IPS-18a (cell line): ENCODE results near the gene PRKAR1A.

Experiments used
- H3K27ac ChIP-seq: one replicate; pipeline ENCODE4 v1.5.1; 2013; ENCODE audit warnings: low read length
- H3K27me3 ChIP-seq: one replicate; pipeline ENCODE4 v1.6.1; 2013; ENCODE audit warnings: mild to moderate bottlenecking, low read length; ENCODE audit not compliant: control insufficient read depth, insufficient read depth
- H3K36me3 ChIP-seq: one replicate; pipeline ENCODE4 v1.6.1; 2013; ENCODE audit warnings: low read depth, low read length; ENCODE audit not compliant: control insufficient read depth
- H3K4me1 ChIP-seq: one replicate; pipeline ENCODE4 v1.6.1; 2013; ENCODE audit warnings: low read depth, low read length; ENCODE audit not compliant: control insufficient read depth
- H3K4me3 ChIP-seq: one replicate; pipeline ENCODE4 v1.5.1; 2013; ENCODE audit warnings: low read length
- H3K9ac ChIP-seq: one replicate; pipeline ENCODE4 v1.6.1; 2013; ENCODE audit warnings: mild to moderate bottlenecking, low read length, moderate library complexity
- H3K9me3 ChIP-seq: one replicate; pipeline ENCODE4 v1.6.1; 2013; ENCODE audit warnings: low read depth, low read length; ENCODE audit not compliant: control insufficient read depth

The PRKAR1A gene

DNA sequence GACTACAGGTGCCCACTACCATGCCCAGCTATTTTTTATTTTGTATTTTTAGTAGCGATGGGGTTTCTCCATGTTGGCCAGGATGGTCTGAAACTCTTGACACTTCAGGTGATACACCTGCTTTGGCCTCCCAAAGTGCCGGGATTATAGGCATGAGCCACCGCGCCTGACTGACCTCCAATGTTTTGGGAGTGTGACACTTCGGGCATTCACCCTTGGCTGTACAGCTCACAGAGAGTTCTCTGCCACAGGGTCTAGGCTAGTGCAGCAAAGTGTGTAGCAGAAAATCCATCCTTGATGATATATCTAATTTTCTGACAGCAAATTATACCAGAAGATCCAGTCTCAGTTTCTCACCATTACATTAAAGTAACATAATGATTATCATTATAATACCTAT lies 74.8 kb downstream of the PRKAR1A start:
- H3K36me3 ChIP-seq = no peaks in the 10 kb centered on the region

DNA sequence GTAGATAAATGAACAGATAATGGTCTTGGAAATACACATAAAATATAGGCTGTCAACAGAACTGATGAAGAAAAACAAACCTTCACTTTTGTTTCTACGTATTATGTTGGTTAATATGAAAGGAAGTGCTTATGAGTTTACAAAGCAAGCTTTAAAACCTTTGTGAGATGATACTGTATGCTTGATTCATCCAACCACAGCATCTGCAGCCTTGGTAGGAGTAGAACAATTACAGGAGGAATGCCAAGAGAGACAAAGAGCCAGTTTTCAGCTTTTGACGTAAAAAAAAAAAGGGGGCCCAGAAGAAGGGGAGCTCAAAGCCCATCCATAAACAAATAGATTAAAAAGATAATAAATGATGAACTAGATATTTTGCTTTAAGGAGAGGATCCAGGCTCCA lies 75.6 kb downstream of the PRKAR1A start:
- Histone ChIP-seq H3K36me3 (no peaks in the 10 kb centered on the region), H3K9me3 (no peaks in the 10 kb centered on the region), H3K4me1 (no peaks in the 10 kb centered on the region), H3K27ac (no peak overlapping the region), H3K27me3 (no peaks in the 10 kb centered on the region), H3K9ac (no peak overlapping the region), H3K4me3 (no peak overlapping the region)

More for the DNA sequence above, 74.8 kb downstream of the PRKAR1A start:
- Histone ChIP-seq H3K9ac (no peak overlapping the region), H3K9me3 (no peaks in the 10 kb centered on the region), H3K4me3 (no peak overlapping the region), H3K27ac (no peak overlapping the region), H3K27me3 (no peaks in the 10 kb centered on the region), H3K4me1 (no peaks in the 10 kb centered on the region)

DNA sequence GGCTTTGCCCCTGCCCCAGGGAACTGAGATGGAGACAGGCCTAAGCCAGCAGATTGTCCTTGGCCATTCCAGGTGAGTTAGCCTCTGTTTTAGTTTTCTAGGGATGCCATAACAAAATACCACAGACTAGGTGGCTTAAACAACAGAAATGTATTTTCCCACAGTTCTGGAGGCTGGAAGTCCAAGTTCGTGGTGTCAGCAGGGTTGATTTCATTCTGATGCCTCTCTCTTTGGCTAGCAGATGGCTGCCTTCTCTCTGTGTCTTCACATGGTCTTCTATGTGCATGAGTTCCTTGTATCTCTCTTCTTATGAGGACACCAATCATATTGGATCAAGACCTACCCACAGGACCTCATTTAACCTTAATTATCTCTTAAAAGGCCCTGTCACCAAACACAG lies 76.1 kb downstream of the PRKAR1A start:
- Histone ChIP-seq H3K27me3 (no peaks in the 10 kb centered on the region), H3K4me1 (no peaks in the 10 kb centered on the region), H3K27ac (no peak overlapping the region), H3K9me3 (no peaks in the 10 kb centered on the region), H3K36me3 (no peaks in the 10 kb centered on the region), H3K4me3 (no peak overlapping the region), H3K9ac (no peak overlapping the region)

DNA sequence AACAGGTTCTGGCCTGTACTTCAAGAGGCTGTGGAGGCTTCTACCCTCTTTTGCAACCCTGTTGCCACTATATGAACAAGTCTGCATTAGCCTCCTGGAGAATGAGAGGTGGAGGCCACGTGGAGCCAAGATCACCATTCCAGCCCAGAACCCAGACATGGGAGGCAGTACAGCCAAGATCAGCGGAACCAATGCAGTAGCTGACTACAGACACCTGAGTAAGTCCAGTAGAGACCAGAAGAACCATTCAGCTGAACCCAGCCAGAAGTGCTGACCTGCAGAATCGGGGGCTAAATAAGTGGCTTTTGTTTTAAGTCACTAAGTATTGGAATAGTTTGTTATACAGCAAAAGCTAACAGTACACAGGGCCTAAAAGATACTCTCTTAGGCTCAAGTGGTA lies 76.9 kb downstream of the PRKAR1A start:
- Histone ChIP-seq H3K4me3 (no peak overlapping the region), H3K27ac (no peak overlapping the region), H3K9ac (no peak overlapping the region), H3K4me1 (no peaks in the 10 kb centered on the region), H3K36me3 (no peaks in the 10 kb centered on the region), H3K9me3 (no peaks in the 10 kb centered on the region), H3K27me3 (no peaks in the 10 kb centered on the region)

DNA sequence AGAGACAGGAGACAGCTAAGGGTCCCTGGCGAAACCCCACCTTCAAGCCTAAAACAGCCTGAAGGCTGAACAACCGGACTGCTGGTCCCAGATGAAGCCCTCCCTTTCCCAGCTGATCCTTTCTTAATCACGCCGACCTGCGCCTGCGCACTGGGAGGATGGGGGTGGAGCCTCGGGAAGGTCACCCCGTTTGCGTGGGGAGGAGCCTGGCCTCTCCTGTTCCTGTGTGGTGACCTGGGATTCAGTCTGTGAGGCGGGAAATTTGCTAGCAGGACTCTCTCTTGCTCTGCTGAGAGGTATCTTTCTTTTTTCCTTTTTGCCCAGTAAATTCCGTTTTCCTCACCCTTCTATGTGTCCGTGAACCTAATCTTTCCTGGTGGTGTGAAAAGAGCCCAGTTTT lies 79.4 kb downstream of the PRKAR1A start:
- Histone ChIP-seq H3K4me3 (peak overlapping the region; percentile 13), H3K4me1 (no peaks in the 10 kb centered on the region), H3K9ac (no peak overlapping the region), H3K36me3 (no peaks in the 10 kb centered on the region), H3K27me3 (no peaks in the 10 kb centered on the region), H3K27ac (no peak overlapping the region), H3K9me3 (no peaks in the 10 kb centered on the region)

DNA sequence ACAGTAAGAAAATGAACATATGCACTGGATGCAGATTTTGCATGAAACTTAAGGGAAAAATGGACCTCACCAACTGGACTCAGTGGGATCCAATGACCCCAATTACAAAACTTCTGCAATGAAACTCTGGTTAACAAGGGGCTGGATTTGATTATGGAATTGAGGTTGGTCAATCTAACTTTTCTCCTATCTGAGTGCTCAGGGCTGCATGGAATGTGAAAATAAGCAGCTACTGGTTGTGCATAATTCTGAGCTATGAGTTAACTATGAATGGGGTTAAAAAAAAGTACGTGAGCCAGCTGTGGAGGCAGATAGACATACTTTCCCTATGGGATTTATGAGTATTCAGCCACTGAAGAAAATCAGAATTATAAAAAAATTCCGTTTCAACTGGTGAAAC lies 79.8 kb downstream of the PRKAR1A start:
- Histone ChIP-seq H3K4me3 (peak overlapping the region; percentile 13), H3K27me3 (no peaks in the 10 kb centered on the region), H3K36me3 (no peaks in the 10 kb centered on the region), H3K4me1 (no peaks in the 10 kb centered on the region), H3K9ac (no peak overlapping the region), H3K9me3 (no peaks in the 10 kb centered on the region), H3K27ac (no peak overlapping the region)

DNA sequence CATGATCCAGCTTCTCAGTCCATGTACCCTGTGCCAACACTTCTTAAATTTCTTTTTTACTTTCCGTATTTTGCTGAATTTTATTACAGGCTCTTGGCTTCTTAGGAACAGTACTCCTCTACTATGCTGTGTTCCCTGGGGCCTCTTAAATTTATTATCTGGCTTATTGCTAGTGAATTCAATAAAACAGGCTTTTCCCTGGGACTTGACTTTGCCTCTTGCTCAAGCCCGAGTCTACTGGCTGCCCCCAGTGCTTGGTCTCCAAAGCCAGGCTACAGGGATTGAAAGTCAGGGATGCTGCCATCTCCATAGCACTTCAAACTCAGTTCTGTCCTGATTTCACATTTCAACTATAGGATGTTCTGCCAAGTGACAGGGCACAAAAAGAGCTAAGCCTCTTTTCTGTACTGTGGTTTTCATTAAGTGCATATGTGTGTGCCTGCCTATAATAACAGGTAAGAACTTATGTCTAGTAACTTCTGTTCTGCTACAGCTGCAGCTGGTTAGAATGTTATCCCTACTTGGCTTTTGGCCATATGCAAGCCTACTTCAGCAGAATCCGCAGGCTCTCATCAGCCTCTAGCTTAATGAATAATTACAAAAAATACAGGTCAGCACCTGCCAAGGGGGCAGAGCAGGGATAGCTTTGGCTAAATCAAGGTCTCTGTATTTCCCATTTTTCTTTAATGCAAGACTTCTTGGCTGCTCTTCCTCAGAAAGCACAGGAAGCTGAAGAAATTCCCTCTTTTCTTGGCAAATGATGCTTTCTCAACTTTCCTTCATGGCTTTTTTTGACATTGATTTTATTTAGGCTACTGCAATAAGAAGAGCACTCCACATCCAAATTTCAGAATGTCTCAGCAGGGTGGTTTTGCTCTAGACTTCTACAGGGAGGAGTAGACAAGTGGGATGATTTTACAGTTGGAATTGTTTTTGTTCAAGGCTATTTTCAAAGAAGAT lies 80.7 kb downstream of the PRKAR1A start:
- H3K9me3 ChIP-seq = no peaks in the 10 kb centered on the region
- H3K27me3 ChIP-seq = no peaks in the 10 kb centered on the region
- H3K4me3 ChIP-seq = no peak overlapping the region
- H3K9ac ChIP-seq = no peak overlapping the region
- H3K4me1 ChIP-seq = no peaks in the 10 kb centered on the region
- H3K27ac ChIP-seq = no peak overlapping the region
- no peaks in the 10 kb centered on the region for H3K36me3 ChIP-seq

DNA sequence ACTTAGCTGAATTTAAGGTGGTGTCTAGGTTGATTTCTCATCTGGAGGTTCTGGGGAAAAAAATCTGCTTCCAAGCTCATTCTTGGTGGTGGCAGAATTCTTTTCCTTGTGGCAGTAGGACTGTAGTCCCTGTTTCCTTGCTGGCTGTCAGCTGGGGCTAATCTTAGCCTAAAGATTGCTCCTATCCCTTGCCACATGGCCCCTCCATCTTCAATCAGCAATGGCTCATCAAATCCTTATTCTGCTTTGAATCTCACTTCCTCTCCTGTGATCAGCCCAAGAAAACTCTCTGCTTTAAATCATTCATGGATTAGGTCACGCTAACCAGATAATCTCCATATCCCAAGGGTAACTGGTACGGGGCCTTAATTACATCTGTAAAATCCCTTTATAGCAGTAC lies 82.3 kb downstream of the PRKAR1A start:
- Histone ChIP-seq H3K9ac (no peak overlapping the region), H3K4me1 (peaks cover under 1% of the 10 kb centered on the region), H3K9me3 (no peaks in the 10 kb centered on the region), H3K27me3 (peaks cover 15% of the 10 kb centered on the region), H3K4me3 (no peak overlapping the region), H3K27ac (no peak overlapping the region), H3K36me3 (no peaks in the 10 kb centered on the region)

DNA sequence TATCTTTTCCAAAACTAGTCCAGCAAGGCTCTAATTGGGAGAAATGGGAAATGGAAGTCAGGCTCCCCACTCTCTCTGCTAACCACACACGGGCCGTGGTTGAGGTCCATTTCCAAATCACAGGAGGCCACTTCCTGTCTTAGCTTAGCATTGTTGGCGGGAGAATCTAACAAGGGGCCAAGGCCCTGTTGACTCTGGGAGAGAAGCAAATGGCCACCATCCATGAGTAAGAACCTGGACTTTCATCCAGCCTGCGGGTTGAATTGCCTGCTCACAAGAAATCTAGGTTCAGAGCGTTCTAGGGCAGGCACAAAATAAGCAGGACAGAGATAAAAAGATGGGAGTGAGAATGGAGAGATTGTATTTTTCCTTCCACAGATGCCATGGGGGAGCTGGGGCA lies 83.3 kb downstream of the PRKAR1A start:
- no peak overlapping the region for H3K27ac ChIP-seq
- peaks cover 4% of the 10 kb centered on the region for H3K4me1 ChIP-seq
- H3K9ac ChIP-seq = no peak overlapping the region
- H3K9me3 ChIP-seq = no peaks in the 10 kb centered on the region
- peaks cover 24% of the 10 kb centered on the region for H3K27me3 ChIP-seq
- H3K36me3 ChIP-seq = no peaks in the 10 kb centered on the region
- H3K4me3 ChIP-seq = no peak overlapping the region

DNA sequence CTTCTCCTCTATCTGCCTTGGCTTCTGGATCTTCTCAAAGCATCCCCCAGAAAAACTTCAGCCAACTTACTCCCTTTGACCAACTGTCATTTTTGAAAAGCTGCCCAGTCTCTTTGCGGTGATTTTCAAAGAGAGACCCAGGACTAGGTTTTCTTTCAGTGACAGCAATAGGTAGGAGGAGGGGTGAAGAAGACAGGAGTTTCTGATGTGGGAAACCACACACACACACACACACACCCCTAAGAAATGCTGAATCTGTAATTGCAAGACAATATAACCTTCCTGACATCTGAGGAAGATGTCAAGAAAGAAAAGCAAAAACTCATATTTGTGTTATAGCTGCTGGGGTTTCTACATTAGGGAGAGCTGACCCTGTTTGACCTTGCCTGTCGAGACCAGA lies 83.8 kb downstream of the PRKAR1A start:
- no peaks in the 10 kb centered on the region for H3K9me3 ChIP-seq
- peaks cover 4% of the 10 kb centered on the region for H3K4me1 ChIP-seq
- no peak overlapping the region for H3K9ac ChIP-seq

DNA sequence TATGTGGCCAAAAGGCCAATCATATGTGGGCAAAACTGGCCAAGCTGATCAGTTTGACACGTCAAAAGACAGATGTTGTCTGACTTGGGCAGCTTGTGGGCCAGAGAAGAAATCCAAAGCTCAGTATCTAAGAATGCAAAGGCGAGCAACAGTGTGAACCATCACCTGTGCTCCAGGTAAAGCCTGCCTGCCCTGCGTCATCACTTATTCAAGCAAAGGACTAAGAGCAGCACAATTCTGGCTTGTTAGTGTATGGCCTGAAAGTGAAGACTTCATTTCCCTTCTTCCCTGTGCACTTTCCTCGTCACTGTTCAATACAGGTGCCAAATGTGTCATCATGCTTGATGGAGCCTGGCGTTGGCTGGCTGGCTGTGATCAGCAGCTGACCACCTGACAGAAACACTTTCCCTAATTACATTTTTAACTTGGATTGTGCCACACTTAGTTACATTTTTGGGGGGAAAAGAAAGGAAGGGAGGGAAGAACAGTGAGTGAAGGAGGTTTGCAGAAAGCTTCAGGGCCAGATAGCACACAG lies 84.2 kb downstream of the PRKAR1A start:
- Histone ChIP-seq H3K9ac (no peak overlapping the region), H3K4me3 (no peak overlapping the region), H3K27ac (no peak overlapping the region), H3K4me1 (peaks cover 4% of the 10 kb centered on the region), H3K9me3 (no peaks in the 10 kb centered on the region), H3K27me3 (peaks cover 31% of the 10 kb centered on the region), H3K36me3 (no peaks in the 10 kb centered on the region)

More for the DNA sequence above, 83.8 kb downstream of the PRKAR1A start:
- Histone ChIP-seq H3K36me3 (no peaks in the 10 kb centered on the region), H3K27me3 (peaks cover 26% of the 10 kb centered on the region), H3K4me3 (no peak overlapping the region), H3K27ac (no peak overlapping the region)

DNA sequence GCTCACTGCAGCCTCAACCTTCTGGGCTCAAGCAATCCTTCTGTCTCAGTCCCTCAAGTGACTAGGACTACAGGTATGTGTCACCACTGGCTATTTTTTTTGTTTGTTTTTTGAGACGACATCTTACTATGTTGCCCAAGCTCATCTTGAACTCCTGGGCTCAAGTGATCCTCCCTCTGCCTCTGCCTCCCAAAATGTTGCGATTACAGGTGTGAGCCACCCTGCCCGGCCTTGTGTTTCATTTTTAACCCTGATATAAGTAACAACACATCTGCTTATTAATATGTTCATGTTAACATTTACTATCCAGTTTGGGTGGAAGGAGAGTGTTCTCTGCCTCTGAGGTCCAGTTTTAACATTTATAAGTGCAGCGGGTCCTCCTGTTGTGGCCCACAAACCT lies 85.8 kb downstream of the PRKAR1A start:
- Histone ChIP-seq H3K27me3 (peaks cover 47% of the 10 kb centered on the region), H3K9me3 (no peaks in the 10 kb centered on the region), H3K4me3 (no peak overlapping the region), H3K4me1 (peaks cover 4% of the 10 kb centered on the region), H3K9ac (no peak overlapping the region), H3K36me3 (no peaks in the 10 kb centered on the region), H3K27ac (no peak overlapping the region)
